ENCODE data around the gene SPACA6.

DNA sequence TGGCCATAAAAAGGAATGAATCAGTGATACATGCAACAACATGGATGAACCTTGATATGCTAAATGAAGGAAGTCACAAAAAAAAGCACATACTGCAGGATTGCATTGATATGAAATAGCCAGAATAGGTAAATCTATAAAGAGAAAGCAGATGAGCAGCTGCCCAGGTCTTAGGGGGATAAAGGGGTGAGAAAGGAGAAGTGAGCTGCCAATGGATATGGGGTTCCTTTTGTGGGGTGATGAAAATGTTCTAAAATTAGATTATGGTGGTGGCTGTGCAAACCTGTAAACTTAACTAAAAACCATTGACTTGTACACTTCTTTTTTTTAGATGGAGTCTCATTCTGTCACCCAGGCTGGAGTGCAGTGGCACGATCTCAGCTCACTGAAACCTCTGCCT, 18.6 kb downstream of the SPACA6 start:
- no peak for TF ChIP-seq POLR2AphosphoS5 (IDR thresholded peaks at IDR 0.05; ENCODE audit: borderline replicate concordance, low read depth, low read length)
- TF ChIP-seq EZH2 (IDR thresholded peaks at IDR 0.05): no peak

All from SK-N-MC (cell line).